ENCODE results near the gene CD99.
A peak's percentile ranks its signal among the peaks of the same experiment; 100 is the strongest.

DNA sequence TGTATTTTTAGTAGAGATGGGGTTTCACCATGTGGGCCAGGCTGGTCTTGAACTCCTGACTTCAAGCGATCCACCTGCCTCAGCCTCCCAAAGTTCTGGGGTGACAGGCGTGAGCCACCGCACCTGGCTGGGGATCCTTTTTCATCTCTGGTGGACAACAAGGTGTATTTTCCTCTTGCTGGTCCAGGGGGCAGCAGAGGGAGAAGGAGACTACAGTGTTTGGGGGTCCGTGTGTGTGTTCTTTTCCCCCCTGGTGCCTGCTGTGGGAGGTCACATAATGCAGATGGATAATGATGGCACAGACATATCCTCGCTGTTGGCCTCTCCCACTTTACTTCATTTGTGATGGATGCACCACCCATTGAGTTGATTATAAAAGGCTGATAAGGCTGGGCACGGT lies 39.0 kb upstream of the CD99 start:
- TF ChIP-seq, protein P1, sequence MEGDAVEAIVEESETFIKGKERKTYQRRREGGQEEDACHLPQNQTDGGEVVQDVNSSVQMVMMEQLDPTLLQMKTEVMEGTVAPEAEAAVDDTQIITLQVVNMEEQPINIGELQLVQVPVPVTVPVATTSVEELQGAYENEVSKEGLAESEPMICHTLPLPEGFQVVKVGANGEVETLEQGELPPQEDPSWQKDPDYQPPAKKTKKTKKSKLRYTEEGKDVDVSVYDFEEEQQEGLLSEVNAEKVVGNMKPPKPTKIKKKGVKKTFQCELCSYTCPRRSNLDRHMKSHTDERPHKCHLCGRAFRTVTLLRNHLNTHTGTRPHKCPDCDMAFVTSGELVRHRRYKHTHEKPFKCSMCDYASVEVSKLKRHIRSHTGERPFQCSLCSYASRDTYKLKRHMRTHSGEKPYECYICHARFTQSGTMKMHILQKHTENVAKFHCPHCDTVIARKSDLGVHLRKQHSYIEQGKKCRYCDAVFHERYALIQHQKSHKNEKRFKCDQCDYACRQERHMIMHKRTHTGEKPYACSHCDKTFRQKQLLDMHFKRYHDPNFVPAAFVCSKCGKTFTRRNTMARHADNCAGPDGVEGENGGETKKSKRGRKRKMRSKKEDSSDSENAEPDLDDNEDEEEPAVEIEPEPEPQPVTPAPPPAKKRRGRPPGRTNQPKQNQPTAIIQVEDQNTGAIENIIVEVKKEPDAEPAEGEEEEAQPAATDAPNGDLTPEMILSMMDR (conservative IDR thresholded peaks at IDR 0.05; ENCODE audit: low read depth in 2 of 2), result peak; percentile 54 to 67
- no peak for TF ChIP-seq EZH2phosphoT487 (IDR thresholded peaks at IDR 0.05; ENCODE audit: unreplicated experiment)
- no peak for TF ChIP-seq JUNB (IDR thresholded peaks at IDR 0.05; ENCODE audit: unreplicated experiment)
- TF ChIP-seq, protein P2, sequence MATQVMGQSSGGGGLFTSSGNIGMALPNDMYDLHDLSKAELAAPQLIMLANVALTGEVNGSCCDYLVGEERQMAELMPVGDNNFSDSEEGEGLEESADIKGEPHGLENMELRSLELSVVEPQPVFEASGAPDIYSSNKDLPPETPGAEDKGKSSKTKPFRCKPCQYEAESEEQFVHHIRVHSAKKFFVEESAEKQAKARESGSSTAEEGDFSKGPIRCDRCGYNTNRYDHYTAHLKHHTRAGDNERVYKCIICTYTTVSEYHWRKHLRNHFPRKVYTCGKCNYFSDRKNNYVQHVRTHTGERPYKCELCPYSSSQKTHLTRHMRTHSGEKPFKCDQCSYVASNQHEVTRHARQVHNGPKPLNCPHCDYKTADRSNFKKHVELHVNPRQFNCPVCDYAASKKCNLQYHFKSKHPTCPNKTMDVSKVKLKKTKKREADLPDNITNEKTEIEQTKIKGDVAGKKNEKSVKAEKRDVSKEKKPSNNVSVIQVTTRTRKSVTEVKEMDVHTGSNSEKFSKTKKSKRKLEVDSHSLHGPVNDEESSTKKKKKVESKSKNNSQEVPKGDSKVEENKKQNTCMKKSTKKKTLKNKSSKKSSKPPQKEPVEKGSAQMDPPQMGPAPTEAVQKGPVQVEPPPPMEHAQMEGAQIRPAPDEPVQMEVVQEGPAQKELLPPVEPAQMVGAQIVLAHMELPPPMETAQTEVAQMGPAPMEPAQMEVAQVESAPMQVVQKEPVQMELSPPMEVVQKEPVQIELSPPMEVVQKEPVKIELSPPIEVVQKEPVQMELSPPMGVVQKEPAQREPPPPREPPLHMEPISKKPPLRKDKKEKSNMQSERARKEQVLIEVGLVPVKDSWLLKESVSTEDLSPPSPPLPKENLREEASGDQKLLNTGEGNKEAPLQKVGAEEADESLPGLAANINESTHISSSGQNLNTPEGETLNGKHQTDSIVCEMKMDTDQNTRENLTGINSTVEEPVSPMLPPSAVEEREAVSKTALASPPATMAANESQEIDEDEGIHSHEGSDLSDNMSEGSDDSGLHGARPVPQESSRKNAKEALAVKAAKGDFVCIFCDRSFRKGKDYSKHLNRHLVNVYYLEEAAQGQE (IDR thresholded peaks at IDR 0.05; ENCODE audit: unreplicated experiment), result no peak
- no peak for TF ChIP-seq CREB1 (CRISPR knock-in tag; IDR thresholded peaks at IDR 0.05; ENCODE audit: low read depth)
- TF ChIP-seq EZH2 (IDR thresholded peaks at IDR 0.05; ENCODE audit: low read depth, unreplicated experiment), result no peak
